ENCODE measurements around the gene NUDT8. TPM values are rescaled to one million over a fixed set of nuclear protein-coding genes. Genes with fewer than 3 reads are reported as not detected.
"Not testable (repeated sequence)": the region's sequence is repeated elsewhere in the genome, so short reads cannot be mapped to it uniquely, and the experiment has no call there.

NUDT8 gene
- total and polyA plus RNA-seq, 2 experiments from 2014 or later, result 4.1 to 4.8 TPM

DNA sequence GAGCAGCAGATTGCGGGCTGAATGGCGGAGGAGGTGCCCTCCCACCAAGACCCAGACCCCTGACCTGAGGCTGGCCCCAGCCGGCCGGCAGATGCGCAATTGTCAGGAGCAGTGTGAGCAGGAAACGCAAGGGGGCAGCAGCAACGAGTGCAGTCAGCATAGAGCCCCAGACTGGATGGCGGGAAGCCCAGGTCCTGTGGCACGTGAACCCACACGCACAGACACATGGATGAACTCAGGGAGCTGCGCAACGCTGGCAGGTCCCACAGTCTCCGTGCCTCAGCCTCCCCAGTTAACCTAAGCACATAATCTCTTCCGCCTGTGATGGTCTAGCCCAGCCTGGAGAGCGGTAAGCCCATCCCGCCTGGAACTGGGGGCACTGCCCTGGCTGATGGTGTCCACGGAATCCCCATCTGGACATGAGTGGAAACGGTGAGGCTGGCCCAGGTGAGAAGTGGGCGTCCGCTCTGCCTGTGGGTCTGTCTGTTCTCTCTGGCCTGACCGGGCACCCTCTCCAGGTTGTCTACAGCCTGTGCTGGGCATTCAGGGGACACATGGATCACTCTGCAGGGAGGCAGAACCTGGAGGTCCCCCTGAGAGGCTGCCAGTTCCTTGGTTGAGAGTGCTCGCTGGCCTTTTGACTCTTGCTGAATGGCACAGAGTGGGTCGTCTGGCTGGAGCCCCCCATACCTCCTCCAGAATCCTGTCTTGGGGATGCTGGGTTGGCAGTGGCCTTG lies 10.5 kb upstream of the NUDT8 start:
- no peak overlapping the region for H3K27ac ChIP-seq
- no peaks in the 10 kb centered on the region for H4K20me1 ChIP-seq (ENCODE audit: insufficient read depth)
- DNase-seq, result peak; percentile 85
- TF ChIP-seq EZH2phosphoT487 (IDR thresholded peaks at IDR 0.05; ENCODE audit: insufficient read depth, low read depth) (no peak), EZH2 (IDR thresholded peaks at IDR 0.05; ENCODE audit: insufficient read depth, poor library complexity, severe bottlenecking) (no peak)
- WGBS, 2 experiments (ENCODE audit: low coverage in 1 of 2, low lambda C conversion rate in 2 of 2, missing lambda C conversion rate in 2 of 2), result 14 to 17% methylated on average over 21 to 23 of the region's 23 CpGs
- H2AFZ ChIP-seq, result no peak overlapping the region
- H3F3A ChIP-seq (ENCODE audit: insufficient read depth), result no peaks in the 10 kb centered on the region
- no peaks in the 10 kb centered on the region for H3K36me3 ChIP-seq (ENCODE audit: low read depth)
- no peaks in the 10 kb centered on the region for H3K9me3 ChIP-seq (ENCODE audit: low read depth)
- H3K4me3 ChIP-seq, result no peak overlapping the region
- in situ Hi-C loops (cut with MboI), result no loop called here
- no peak overlapping the region for H3K4me2 ChIP-seq (ENCODE audit: unreplicated experiment)
- H3K4me1 ChIP-seq (ENCODE audit: insufficient read depth), result no peaks in the 10 kb centered on the region
- no peak overlapping the region for H3K9ac ChIP-seq
- H3K27me3 ChIP-seq (replicated peaks; ENCODE audit: insufficient read depth), result peaks cover 8% of the 10 kb centered on the region; the same call in 1 of the 2 replicates
- no peaks in the 10 kb centered on the region for H3K9me2 ChIP-seq (ENCODE audit: insufficient read depth)
- H3K79me2 ChIP-seq (ENCODE audit: insufficient read depth), result no peaks in the 10 kb centered on the region

- H3K4me1 ChIP-seq (ENCODE audit: insufficient read depth), result no peaks in the 10 kb centered on the region
- in situ Hi-C loops (cut with MboI), result no loop called here
- TF ChIP-seq EZH2 (IDR thresholded peaks at IDR 0.05; ENCODE audit: insufficient read depth, poor library complexity, severe bottlenecking), result no peak
- TF ChIP-seq EZH2phosphoT487 (IDR thresholded peaks at IDR 0.05; ENCODE audit: insufficient read depth, low read depth), result no peak
- H4K20me1 ChIP-seq (ENCODE audit: insufficient read depth), result no peaks in the 10 kb centered on the region
- 46 to 56% methylated on average over 18 of the region's 18 CpGs for WGBS, 2 experiments (ENCODE audit: low coverage in 1 of 2, low lambda C conversion rate in 2 of 2, missing lambda C conversion rate in 2 of 2)
- H3K4me2 ChIP-seq (ENCODE audit: unreplicated experiment), result no peak within 1 kb of the TSS
- H3F3A ChIP-seq (ENCODE audit: insufficient read depth), result no peaks in the 10 kb centered on the region
- H3K9ac ChIP-seq, result no peak within 1 kb of the TSS
- H3K9me2 ChIP-seq (ENCODE audit: insufficient read depth), result no peaks in the 10 kb centered on the region
- H2AFZ ChIP-seq, result no peak within 1 kb of the TSS
- no peaks in the 10 kb centered on the region for H3K36me3 ChIP-seq (ENCODE audit: low read depth)
- no peak for DNase-seq
- no peak within 1 kb of the TSS for H3K4me3 ChIP-seq
- H3K27me3 ChIP-seq (replicated peaks; ENCODE audit: insufficient read depth), result peaks cover 8% of the 10 kb centered on the region; the same call in 1 of the 2 replicates
- no peak within 1 kb of the TSS for H3K27ac ChIP-seq
- no peaks in the 10 kb centered on the region for H3K9me3 ChIP-seq (ENCODE audit: low read depth)
- H3K79me2 ChIP-seq (ENCODE audit: insufficient read depth), result no peaks in the 10 kb centered on the region
Observed at GRCh38 chr11:67639438-67639859, 9.7 kb upstream of the NUDT8 start, which contains the start of gene TBX10. TBX10 (minus strand) TSS chr11:67639763; CDS start chr11:67639472, 291 bp downstream.

DNA sequence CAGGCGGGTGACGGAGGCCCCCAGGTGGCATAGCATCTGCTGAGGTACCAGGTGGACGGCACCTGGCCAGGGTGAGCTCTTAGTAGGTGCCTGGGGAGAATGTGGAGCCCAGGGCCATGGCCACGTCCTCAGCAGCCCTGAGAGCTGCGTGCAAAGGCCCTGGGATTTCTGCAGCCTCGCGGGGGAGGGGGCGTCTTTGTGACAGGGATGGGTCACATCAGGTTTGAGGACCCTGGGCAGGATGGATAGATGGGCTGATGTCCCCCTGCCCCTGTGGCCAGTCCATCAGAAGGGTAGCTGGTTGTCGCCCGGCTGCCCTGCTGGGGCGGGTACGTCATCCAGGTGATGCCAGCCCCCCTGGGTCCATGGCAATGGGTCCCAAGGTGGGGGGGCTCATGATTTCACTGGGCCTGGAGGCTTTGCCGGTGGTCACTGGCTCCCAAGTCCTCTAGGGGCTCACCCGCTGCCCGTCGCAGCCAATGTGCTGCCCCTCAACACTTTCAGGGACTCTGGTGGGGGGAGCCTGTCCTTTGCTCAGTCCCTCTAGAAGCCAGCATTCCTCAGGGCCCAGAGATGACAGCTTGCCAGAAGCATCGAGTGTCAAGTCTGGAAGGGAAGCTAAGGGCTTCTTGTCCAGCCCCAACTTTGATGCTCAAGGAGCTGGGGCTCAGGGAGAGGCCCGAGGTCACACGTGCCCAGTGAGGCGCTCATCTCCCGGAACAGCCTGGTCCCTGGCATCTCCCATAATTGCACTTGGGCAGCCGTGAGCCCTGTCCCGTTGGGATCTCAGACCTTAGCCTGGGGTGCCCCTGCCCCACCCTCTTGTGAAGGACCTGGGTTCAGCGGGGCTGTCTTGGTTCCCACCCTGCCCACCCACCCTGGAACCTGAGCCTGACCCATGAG lies 9.0 kb upstream of the NUDT8 start:
- Histone ChIP-seq H3K36me3 (ENCODE audit: low read depth) (no peaks in the 10 kb centered on the region), H3K9ac (no peak overlapping the region), H4K20me1 (ENCODE audit: insufficient read depth) (no peaks in the 10 kb centered on the region), H3K27ac (no peak overlapping the region), H3K4me1 (ENCODE audit: insufficient read depth) (no peaks in the 10 kb centered on the region), H3K4me3 (no peak overlapping the region), H3K4me2 (ENCODE audit: unreplicated experiment) (no peak overlapping the region), H2AFZ (no peak overlapping the region), H3K27me3 (replicated peaks; ENCODE audit: insufficient read depth) (peaks cover 8% of the 10 kb centered on the region; the same call in 1 of the 2 replicates), H3K79me2 (ENCODE audit: insufficient read depth) (no peaks in the 10 kb centered on the region), H3F3A (ENCODE audit: insufficient read depth) (no peaks in the 10 kb centered on the region), H3K9me2 (ENCODE audit: insufficient read depth) (no peaks in the 10 kb centered on the region), H3K9me3 (ENCODE audit: low read depth) (no peaks in the 10 kb centered on the region)
- DNase-seq, result no peak
- TF ChIP-seq EZH2phosphoT487 (IDR thresholded peaks at IDR 0.05; ENCODE audit: insufficient read depth, low read depth), result no peak
- no peak for TF ChIP-seq EZH2 (IDR thresholded peaks at IDR 0.05; ENCODE audit: insufficient read depth, poor library complexity, severe bottlenecking)
- WGBS, 2 experiments (ENCODE audit: low coverage in 1 of 2, low lambda C conversion rate in 2 of 2, missing lambda C conversion rate in 2 of 2), result 59 to 61% methylated on average over 24 of the region's 24 CpGs
- in situ Hi-C loops (cut with MboI), result no loop called here

- H3K9ac ChIP-seq; H3K4me2 ChIP-seq (ENCODE audit: unreplicated experiment); H2AFZ ChIP-seq; H3F3A ChIP-seq (ENCODE audit: insufficient read depth); H3K27ac ChIP-seq; H3K4me3 ChIP-seq; H3K79me2 ChIP-seq (ENCODE audit: insufficient read depth); H3K4me1 ChIP-seq (ENCODE audit: insufficient read depth); DNase-seq; H3K9me2 ChIP-seq (ENCODE audit: insufficient read depth); in situ Hi-C loops (cut with MboI); H3K27me3 ChIP-seq (replicated peaks; ENCODE audit: insufficient read depth); H4K20me1 ChIP-seq (ENCODE audit: insufficient read depth); H3K36me3 ChIP-seq (ENCODE audit: low read depth); H3K9me3 ChIP-seq (ENCODE audit: low read depth): not testable (repeated sequence)
- 57 to 60% methylated on average over 3 of the region's 3 CpGs for WGBS, 2 experiments (ENCODE audit: low coverage in 1 of 2, low lambda C conversion rate in 2 of 2, missing lambda C conversion rate in 2 of 2)
Observed at GRCh38 chr11:67637441-67637840, 7.7 kb upstream of the NUDT8 start.
